Mucosa of stomach (tissue), 1 donor: Measurements from ENCODE around the gene SHC1.

Experiments used
- H3K27me3 ChIP-seq: one replicate; pipeline ENCODE4 v1.7.0; 2013; ENCODE audit warnings: mild to moderate bottlenecking, low read length; ENCODE audit not compliant: control insufficient read depth, insufficient read depth
- H3K36me3 ChIP-seq: one replicate; pipeline ENCODE4 v1.7.0; 2013; ENCODE audit warnings: low read length; ENCODE audit not compliant: control insufficient read depth, insufficient read depth
- H3K4me1 ChIP-seq: one replicate; pipeline ENCODE4 v1.7.0; 2013; ENCODE audit warnings: mild to moderate bottlenecking, low read length; ENCODE audit not compliant: control insufficient read depth, insufficient read depth
- H3K4me3 ChIP-seq: one replicate; pipeline ENCODE4 v1.7.0; 2013; ENCODE audit warnings: low read length
- H3K9ac ChIP-seq: one replicate; pipeline ENCODE4 v1.7.0; 2013; ENCODE audit warnings: mild to moderate bottlenecking, low read length, moderate library complexity
- H3K9me3 ChIP-seq: one replicate; pipeline ENCODE4 v1.7.0; 2013; ENCODE audit warnings: mild to moderate bottlenecking, low read length, moderate library complexity; ENCODE audit not compliant: control insufficient read depth
- donor health status: Pancreatic carcinoma.

SHC1 gene

GRCh38 chr1:155005076-155006011 is 34.8 kb upstream of the SHC1 start:
- no peaks in the 10 kb centered on the region for H3K36me3 ChIP-seq
- H3K4me1 ChIP-seq = peaks cover 64% of the 10 kb centered on the region
- H3K9me3 ChIP-seq = no peaks in the 10 kb centered on the region
- peak overlapping the region; percentile 99 for H3K9ac ChIP-seq
- peak overlapping the region; percentile 99 for H3K4me3 ChIP-seq
- no peaks in the 10 kb centered on the region for H3K27me3 ChIP-seq

- no peaks in the 10 kb centered on the region for H3K27me3 ChIP-seq
- peak overlapping the region; percentile 99 for H3K4me3 ChIP-seq
- H3K36me3 ChIP-seq = no peaks in the 10 kb centered on the region
- H3K9me3 ChIP-seq = no peaks in the 10 kb centered on the region
- H3K9ac ChIP-seq = peak overlapping the region; percentile 99
- H3K4me1 ChIP-seq = peaks cover 64% of the 10 kb centered on the region
These were observed 34.0 kb upstream of the SHC1 start for GRCh38 chr1:155004352-155005075.

GRCh38 chr1:155003766-155004351 is 33.3 kb upstream of the SHC1 start:
- no peaks in the 10 kb centered on the region for H3K36me3 ChIP-seq
- no peaks in the 10 kb centered on the region for H3K27me3 ChIP-seq
- H3K9ac ChIP-seq = peak overlapping the region; percentile 99
- peaks cover 64% of the 10 kb centered on the region for H3K4me1 ChIP-seq
- H3K4me3 ChIP-seq = peak overlapping the region; percentile 99
- H3K9me3 ChIP-seq = no peaks in the 10 kb centered on the region

GRCh38 chr1:155003227-155003765 is 32.7 kb upstream of the SHC1 start:
- Histone ChIP-seq H3K9me3 (no peaks in the 10 kb centered on the region), H3K27me3 (no peaks in the 10 kb centered on the region), H3K4me1 (peaks cover 58% of the 10 kb centered on the region)

GRCh38 chr1:155002464-155003226 is 32.1 kb upstream of the SHC1 start, which contains the start of gene ZBTB7B:
ZBTB7B (plus strand) TSS chr1:155002802; CDS start chr1:155014661, 11,859 bp downstream.
- Histone ChIP-seq H3K4me1 (peaks cover 51% of the 10 kb centered on the region), H3K36me3 (no peaks in the 10 kb centered on the region), H3K9ac (peak within 1 kb of the TSS; percentile 99), H3K27me3 (no peaks in the 10 kb centered on the region), H3K4me3 (peak within 1 kb of the TSS; percentile 99), H3K9me3 (no peaks in the 10 kb centered on the region)

More at GRCh38 chr1:155003227-155003765, 32.7 kb upstream of the SHC1 start:
- peak overlapping the region; percentile 99 for H3K4me3 ChIP-seq
- H3K36me3 ChIP-seq = no peaks in the 10 kb centered on the region
- peak overlapping the region; percentile 99 for H3K9ac ChIP-seq

GRCh38 chr1:155001675-155002463 is 31.3 kb upstream of the SHC1 start:
- Histone ChIP-seq H3K4me3 (peak overlapping the region; percentile 94), H3K27me3 (no peaks in the 10 kb centered on the region), H3K4me1 (peaks cover 44% of the 10 kb centered on the region), H3K9ac (peak overlapping the region; percentile 91), H3K36me3 (no peaks in the 10 kb centered on the region), H3K9me3 (no peaks in the 10 kb centered on the region)

- peak overlapping the region; percentile 94 for H3K4me3 ChIP-seq
- peaks cover 39% of the 10 kb centered on the region for H3K4me1 ChIP-seq
- H3K9me3 ChIP-seq = no peaks in the 10 kb centered on the region
- H3K9ac ChIP-seq = peak overlapping the region; percentile 91
- no peaks in the 10 kb centered on the region for H3K36me3 ChIP-seq
- no peaks in the 10 kb centered on the region for H3K27me3 ChIP-seq
These were observed 30.8 kb upstream of the SHC1 start for GRCh38 chr1:155001425-155001674.

GRCh38 chr1:155000726-155001424 is 30.3 kb upstream of the SHC1 start:
- peaks cover 34% of the 10 kb centered on the region for H3K4me1 ChIP-seq
- no peaks in the 10 kb centered on the region for H3K27me3 ChIP-seq
- H3K4me3 ChIP-seq = peak overlapping the region; percentile 94
- H3K9me3 ChIP-seq = no peaks in the 10 kb centered on the region
- peak overlapping the region; percentile 91 for H3K9ac ChIP-seq
- H3K36me3 ChIP-seq = no peaks in the 10 kb centered on the region

GRCh38 chr1:155000411-155000725 is 29.8 kb upstream of the SHC1 start:
- Histone ChIP-seq H3K36me3 (no peaks in the 10 kb centered on the region), H3K4me3 (peak overlapping the region; percentile 94), H3K4me1 (peaks cover 29% of the 10 kb centered on the region), H3K9me3 (no peaks in the 10 kb centered on the region), H3K9ac (peak overlapping the region; percentile 91), H3K27me3 (no peaks in the 10 kb centered on the region)

- H3K36me3 ChIP-seq = no peaks in the 10 kb centered on the region
- peak overlapping the region; percentile 63 for H3K4me3 ChIP-seq
- H3K9me3 ChIP-seq = no peaks in the 10 kb centered on the region
- H3K4me1 ChIP-seq = peaks cover 25% of the 10 kb centered on the region
- H3K27me3 ChIP-seq = no peaks in the 10 kb centered on the region
- H3K9ac ChIP-seq = peak overlapping the region; percentile 82
These were observed 29.2 kb upstream of the SHC1 start for GRCh38 chr1:154999571-155000410.
